OCI-LY1 (cell line): ENCODE data around the gene CPT2.

Experiments
- H2AFZ ChIP-seq: fragments of 200-600 bp; sonication (generic), shearing (Covaris generic); 2 replicates; pipeline ENCODE4 v1.6.0; 2014; ENCODE audit warnings: antibody characterized with exemption, mild to moderate bottlenecking, low read length
- H3F3A ChIP-seq: fragments of 200-600 bp; sonication (generic), shearing (Covaris generic); 2 replicates; pipeline ENCODE4 v1.6.0; 2014; ENCODE audit warnings: mild to moderate bottlenecking, antibody characterized with exemption, low read length, moderate library complexity; ENCODE audit not compliant: insufficient read depth
- H3K27ac ChIP-seq: fragments of 200-600 bp; sonication (generic); 2 replicates; pipeline ENCODE4 v1.5.1; 2014; ENCODE audit warnings: low read length, mixed run types, mild to moderate bottlenecking, low read depth; ENCODE audit not compliant: poor library complexity, severe bottlenecking
- H3K27me3 ChIP-seq: fragments of 200-600 bp; sonication (generic); 2 replicates; pipeline ENCODE4 v1.6.0; 2014; ENCODE audit warnings: antibody characterized with exemption, mild to moderate bottlenecking, low read length, moderate library complexity; ENCODE audit not compliant: insufficient read depth
- H3K36me3 ChIP-seq: fragments of 200-600 bp; sonication (generic); 2 replicates; pipeline ENCODE4 v1.6.1; 2014; ENCODE audit warnings: mild to moderate bottlenecking, antibody characterized with exemption, low read length, moderate library complexity, mixed read lengths; ENCODE audit not compliant: insufficient read depth
- H3K4me1 ChIP-seq: fragments of 200-600 bp; sonication (generic); 2 replicates; pipeline ENCODE4 v1.5.1; 2014; ENCODE audit warnings: mild to moderate bottlenecking, low read length, moderate library complexity; ENCODE audit not compliant: insufficient read depth, severe bottlenecking
- H3K4me2 ChIP-seq: fragments of 200-600 bp; sonication (generic), shearing (Covaris generic); 2 replicates; pipeline ENCODE4 v1.6.1; 2014; ENCODE audit warnings: low read length
- H3K4me3 ChIP-seq: fragments of 200-600 bp; sonication (generic); 2 replicates; pipeline ENCODE4 v1.5.1; 2014; ENCODE audit warnings: low read length, low read depth, mild to moderate bottlenecking, mixed read lengths; ENCODE audit not compliant: poor library complexity, severe bottlenecking
- H3K79me2 ChIP-seq: fragments of 200-600 bp; shearing (Covaris generic); 2 replicates; pipeline ENCODE4 v1.6.1; 2016; ENCODE audit warnings: mixed run types, low read length, mixed read lengths; ENCODE audit not compliant: insufficient read depth
- H3K9ac ChIP-seq: fragments of 200-600 bp; sonication (generic), shearing (Covaris generic); 2 replicates; pipeline ENCODE4 v1.6.1; 2014; ENCODE audit warnings: mild to moderate bottlenecking, low read length, mixed read lengths
- H3K9me2 ChIP-seq: fragments of 200-600 bp; sonication (generic), shearing (Covaris generic); 2 replicates; pipeline ENCODE4 v1.6.1; 2014; ENCODE audit warnings: low read depth, mild to moderate bottlenecking, low read length, mixed read lengths
- H3K9me3 ChIP-seq: fragments of 200-600 bp; shearing (Covaris generic); 2 replicates; pipeline ENCODE4 v1.6.1; 2014; ENCODE audit warnings: low read length, mixed read lengths
- H4K20me1 ChIP-seq: fragments of 200-600 bp; sonication (generic), shearing (Covaris generic); 2 replicates; pipeline ENCODE4 v1.6.0; 2016; ENCODE audit warnings: mild to moderate bottlenecking, low read length; ENCODE audit not compliant: insufficient read depth
- CTCF ChIP-seq: fragments of 200-600 bp; sonication (generic), shearing (Covaris generic); IDR thresholded peaks from 2 replicates; pipeline ENCODE4 v1.5.1; 2017; ENCODE audit warnings: mild to moderate bottlenecking, antibody characterized with exemption, low read length, moderate library complexity, mixed read lengths
- EZH2 ChIP-seq: fragments of 200-600 bp; sonication (generic), shearing (Covaris generic); IDR thresholded peaks from 2 replicates; pipeline ENCODE4 v1.8.0; 2017; ENCODE audit warnings: borderline replicate concordance, mixed run types, mild to moderate bottlenecking, antibody characterized with exemption, low read length, moderate library complexity, mixed read lengths

The CPT2 gene

DNA sequence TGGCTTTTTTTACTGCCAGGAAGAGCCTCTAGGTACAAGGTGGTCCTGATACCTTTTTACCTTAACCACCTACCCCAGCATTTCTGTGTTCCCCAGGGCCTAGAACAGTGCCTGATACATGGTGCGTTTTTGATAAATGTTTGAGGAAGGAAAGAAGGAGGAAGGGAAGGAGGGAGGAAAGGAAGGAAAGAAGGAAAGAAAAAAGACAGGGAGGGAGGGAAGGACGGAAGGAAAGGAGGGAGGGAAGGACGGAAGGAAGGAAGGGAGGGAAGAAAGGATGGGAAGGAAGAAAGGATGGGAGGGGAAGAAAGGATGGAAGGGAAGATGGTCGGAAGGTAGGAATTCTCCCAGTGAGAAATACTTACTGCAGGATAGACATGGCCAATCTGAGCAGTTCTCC is 53.7 kb downstream of the CPT2 start:
- Histone ChIP-seq H3K9ac (no peak overlapping the region), H2AFZ (no peak overlapping the region), H3F3A (no peaks in the 10 kb centered on the region), H3K4me3 (no peak overlapping the region), H3K27me3 (no peaks in the 10 kb centered on the region), H3K36me3 (peaks cover 92% of the 10 kb centered on the region), H4K20me1 (no peaks in the 10 kb centered on the region), H3K9me2 (no peaks in the 10 kb centered on the region), H3K27ac (no peak overlapping the region), H3K79me2 (no peaks in the 10 kb centered on the region), H3K4me1 (no peaks in the 10 kb centered on the region), H3K4me2 (no peak overlapping the region), H3K9me3 (no peaks in the 10 kb centered on the region)
- TF ChIP-seq EZH2 (no peak), CTCF (no peak)

- Histone ChIP-seq H3K27ac (no peak overlapping the region), H3F3A (no peaks in the 10 kb centered on the region), H3K79me2 (no peaks in the 10 kb centered on the region), H3K9me3 (no peaks in the 10 kb centered on the region), H3K9ac (no peak overlapping the region), H4K20me1 (no peaks in the 10 kb centered on the region), H3K36me3 (peaks cover 92% of the 10 kb centered on the region), H3K4me1 (no peaks in the 10 kb centered on the region), H3K4me3 (no peak overlapping the region), H3K27me3 (no peaks in the 10 kb centered on the region), H3K9me2 (no peaks in the 10 kb centered on the region), H2AFZ (no peak overlapping the region), H3K4me2 (no peak overlapping the region)
- TF ChIP-seq CTCF = no peak
- TF ChIP-seq EZH2 = no peak
Measured at GRCh38 chr1:53254011-53254640, 57.5 kb downstream of the CPT2 start.

GRCh38 chr1:53255031-53255430 is 58.4 kb downstream of the CPT2 start:
- H3K36me3 ChIP-seq = peaks cover 92% of the 10 kb centered on the region

More at GRCh38 chr1:53255031-53255430, 58.4 kb downstream of the CPT2 start:
- Histone ChIP-seq H3K4me1 (no peaks in the 10 kb centered on the region), H3K4me2 (no peak overlapping the region), H3F3A (no peaks in the 10 kb centered on the region), H3K27ac (no peak overlapping the region), H3K4me3 (no peak overlapping the region), H3K9me3 (no peaks in the 10 kb centered on the region), H3K9me2 (no peaks in the 10 kb centered on the region), H3K27me3 (no peaks in the 10 kb centered on the region), H3K79me2 (no peaks in the 10 kb centered on the region), H3K9ac (no peak overlapping the region), H2AFZ (no peak overlapping the region), H4K20me1 (no peaks in the 10 kb centered on the region)
- TF ChIP-seq EZH2 (no peak), CTCF (no peak)
